AG04450 (cell line): ENCODE results near the gene FAM187B. TPM values are rescaled to one million over a fixed set of nuclear protein-coding genes. Genes with fewer than 3 reads are reported as not detected.
A peak's percentile ranks its signal among the peaks of the same experiment; 100 is the strongest.

Experiments used
- CTCF ChIA-PET: fragments of 300-600, 350-600 bp; formaldehyde crosslinking; extraction: SDS; loops from one replicate; lab custom pipeline; 2022; ENCODE audit warnings: antibody characterized with exemption, inconsistent platforms; lab: Charles Lee
- POLR2A ChIA-PET: fragments of 350-600 bp; formaldehyde crosslinking; extraction: SDS; loops from one replicate; lab custom pipeline; 2021; ENCODE audit warnings: antibody characterized with exemption, inconsistent platforms; lab: Yijun Ruan, JAX
- DNase-seq: peaks from one replicate; pipeline ENCODE4 v3.0.0-alpha.2; 2011; ENCODE audit warnings: low read depth, low spot score
- H3K27ac ChIP-seq: one replicate; pipeline ENCODE4 v1.5.1; 2012; ENCODE audit warnings: low read depth, low read length, control low read depth
- H3K27me3 ChIP-seq: one replicate; pipeline ENCODE4 v1.6.0; 2012; ENCODE audit warnings: low read length; ENCODE audit not compliant: control insufficient read depth, insufficient read depth
- H3K4me3 ChIP-seq: 2 replicates; pipeline ENCODE4 v1.5.1; 2011; ENCODE audit warnings: mild to moderate bottlenecking, low read depth, low read length, control low read depth
- H3K9me3 ChIP-seq: 2 replicates; pipeline ENCODE4 v1.5.1; 2012; ENCODE audit warnings: low read length; ENCODE audit not compliant: control insufficient read depth, insufficient read depth
- CTCF ChIP-seq: IDR thresholded peaks from 2 replicates; pipeline ENCODE4 v1.5.1; 2011; ENCODE audit warnings: low read depth, low read length, control low read depth, inconsistent platforms
- polyA plus RNA-seq: library from polyadenylated mRNA; depleted of rRNA; stranded (reverse); fragments of >200 nt; gene quantifications from 2 replicates; pipeline ENCODE4 v1.2.3, GENCODE V29; 2011

The FAM187B gene
- polyA plus RNA-seq, 1 experiment, result not detected

- ChIA-PET POLR2A (no interaction called here), CTCF (interaction anchor here (0.6 to 1.5 kb wide), 2 partner anchors 12 to 293 kb away, joined by 3 to 8 read pairs; partner anchors contain the start of gene HAMP)
- Histone ChIP-seq H3K4me3 (peak overlapping the region; percentile 62), H3K27me3 (no peaks in the 10 kb centered on the region), H3K27ac (no peak overlapping the region), H3K9me3 (no peaks in the 10 kb centered on the region; the same call in 1 of the 2 replicates)
- peak; percentile 45 for TF ChIP-seq CTCF
- peak; percentile 26 for DNase-seq
These were observed 41.0 kb upstream of the FAM187B start for GRCh38 chr19:35269438-35270117.

- no peak for TF ChIP-seq CTCF
- no peaks in the 10 kb centered on the region for H3K27me3 ChIP-seq
- no peak for DNase-seq
- CTCF ChIA-PET, result interaction anchor here (0.6 to 1.5 kb wide), 2 partner anchors 13 to 157 kb away, joined by 3 to 8 read pairs; partner anchors contain the start of gene HAMP
- H3K9me3 ChIP-seq, result no peaks in the 10 kb centered on the region; the same call in 1 of the 2 replicates
- peak within 1 kb of the TSS; percentile 77 for H3K27ac ChIP-seq
- peak within 1 kb of the TSS; percentile 85 for H3K4me3 ChIP-seq
- POLR2A ChIA-PET, result no interaction called here
These were observed 40.2 kb upstream of the FAM187B start, which contains the start of gene USF2 for GRCh38 chr19:35268536-35269437. Gene USF2 (plus strand): TSS chr19:35268962. CDS start chr19:35269102, 140 bp downstream.

- DNase-seq, result no peak
- H3K9me3 ChIP-seq, result no peaks in the 10 kb centered on the region; the same call in 1 of the 2 replicates
- peak overlapping the region; percentile 77 for H3K27ac ChIP-seq
- ChIA-PET POLR2A (no interaction called here), CTCF (interaction anchor here (0.6 to 1.5 kb wide), 2 partner anchors 156 to 202 kb away, joined by 3 read pairs; no protein-coding TSS in a partner anchor)
- H3K27me3 ChIP-seq, result no peaks in the 10 kb centered on the region
- peak overlapping the region; percentile 85 for H3K4me3 ChIP-seq
- no peak for TF ChIP-seq CTCF
These were observed 39.4 kb upstream of the FAM187B start for GRCh38 chr19:35267818-35268535.

- Histone ChIP-seq H3K9me3 (no peaks in the 10 kb centered on the region; the same call in 1 of the 2 replicates), H3K27me3 (no peaks in the 10 kb centered on the region), H3K4me3 (peak overlapping the region; percentile 85), H3K27ac (peak overlapping the region; percentile 77)
- no peak for DNase-seq
- ChIA-PET POLR2A (no interaction called here), CTCF (interaction anchor here (1.5 kb wide), 1 partner anchor 201 kb away, joined by 3 read pairs; no protein-coding TSS in a partner anchor)
- no peak for TF ChIP-seq CTCF
These were observed 38.8 kb upstream of the FAM187B start for GRCh38 chr19:35267353-35267817.
